NCI-H748 treated with DMSO at 0.1 percent for 48 hours (cell line): Measurements from ENCODE around the gene RAB10.
"Not testable (repeated sequence)": the region's sequence is repeated elsewhere in the genome, so short reads cannot be mapped to it uniquely, and the experiment has no call there.

Experiments
- DNase-seq: peaks from one replicate; lab custom pipeline; 2025; lab: John Stamatoyannopoulos, UW

RAB10 gene

GRCh38 chr2:26016012-26016705 lies 17.7 kb upstream of the RAB10 start:
- DNase-seq: no peak

- not testable (repeated sequence) for DNase-seq
These were observed 17.2 kb upstream of the RAB10 start for GRCh38 chr2:26016706-26017045.

- no peak for DNase-seq
These were observed 16.3 kb upstream of the RAB10 start for GRCh38 chr2:26017464-26018183.

- no peak for DNase-seq
These were observed 15.5 kb upstream of the RAB10 start for GRCh38 chr2:26018184-26019055.

GRCh38 chr2:26020231-26020640 lies 13.6 kb upstream of the RAB10 start:
- no peak for DNase-seq

DNA sequence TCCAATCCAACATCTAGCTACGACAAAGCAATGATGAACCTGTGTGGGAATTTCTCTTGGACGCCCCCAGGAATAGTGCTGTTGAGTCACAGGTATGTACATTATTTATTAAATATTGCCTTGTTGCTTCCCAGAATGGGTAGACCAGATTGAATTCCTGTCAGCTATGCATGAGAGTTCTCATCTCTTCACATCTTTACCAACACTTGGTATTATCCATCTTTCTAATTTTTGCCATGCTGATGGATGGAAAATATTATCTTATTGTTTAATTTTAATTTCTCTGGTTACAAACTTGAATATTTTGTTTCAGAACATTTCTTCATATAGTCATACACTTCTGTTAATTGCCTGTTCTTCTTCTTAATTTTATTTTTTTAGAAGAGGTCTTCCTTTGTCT lies 9.6 kb upstream of the RAB10 start:
- DNase-seq: no peak

DNA sequence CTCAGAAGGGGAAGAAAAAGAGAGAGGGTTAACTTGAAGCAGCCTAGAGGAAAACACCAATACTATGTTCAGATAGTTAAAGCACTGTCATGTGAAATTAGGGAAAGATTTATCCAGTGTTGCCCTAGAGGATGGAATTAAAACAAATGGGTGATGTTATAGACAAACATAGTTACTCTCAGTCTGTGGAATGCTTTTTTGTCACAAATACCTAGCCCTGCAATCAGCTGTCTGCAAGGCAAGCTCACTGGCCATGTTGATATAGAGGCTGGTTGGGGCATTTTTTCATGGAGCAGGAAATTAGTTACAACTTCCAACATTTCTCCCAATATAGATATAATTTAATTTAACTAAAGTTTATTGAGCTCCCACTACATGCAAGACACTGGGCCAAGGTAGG lies 8.4 kb upstream of the RAB10 start:
- DNase-seq: no peak

DNA sequence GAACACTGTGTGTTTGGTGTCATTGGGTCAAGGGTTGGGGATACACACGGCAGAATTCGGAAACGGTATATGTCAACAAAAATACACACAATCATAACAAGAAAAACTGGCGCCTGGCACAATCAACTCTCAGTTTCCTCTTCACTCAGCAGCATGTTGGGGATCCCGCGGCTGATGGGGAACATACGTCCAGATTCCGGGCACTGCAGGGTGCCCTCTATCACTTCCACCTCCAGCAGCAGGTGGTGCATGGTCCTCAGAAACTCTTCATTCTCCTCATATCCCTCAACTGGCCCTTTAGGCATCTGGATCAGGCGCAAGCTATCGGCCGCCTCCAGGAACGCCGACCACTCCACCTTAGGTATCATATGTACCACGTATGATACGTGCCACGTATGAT lies 5.8 kb upstream of the RAB10 start:
- not testable (repeated sequence) for DNase-seq

DNA sequence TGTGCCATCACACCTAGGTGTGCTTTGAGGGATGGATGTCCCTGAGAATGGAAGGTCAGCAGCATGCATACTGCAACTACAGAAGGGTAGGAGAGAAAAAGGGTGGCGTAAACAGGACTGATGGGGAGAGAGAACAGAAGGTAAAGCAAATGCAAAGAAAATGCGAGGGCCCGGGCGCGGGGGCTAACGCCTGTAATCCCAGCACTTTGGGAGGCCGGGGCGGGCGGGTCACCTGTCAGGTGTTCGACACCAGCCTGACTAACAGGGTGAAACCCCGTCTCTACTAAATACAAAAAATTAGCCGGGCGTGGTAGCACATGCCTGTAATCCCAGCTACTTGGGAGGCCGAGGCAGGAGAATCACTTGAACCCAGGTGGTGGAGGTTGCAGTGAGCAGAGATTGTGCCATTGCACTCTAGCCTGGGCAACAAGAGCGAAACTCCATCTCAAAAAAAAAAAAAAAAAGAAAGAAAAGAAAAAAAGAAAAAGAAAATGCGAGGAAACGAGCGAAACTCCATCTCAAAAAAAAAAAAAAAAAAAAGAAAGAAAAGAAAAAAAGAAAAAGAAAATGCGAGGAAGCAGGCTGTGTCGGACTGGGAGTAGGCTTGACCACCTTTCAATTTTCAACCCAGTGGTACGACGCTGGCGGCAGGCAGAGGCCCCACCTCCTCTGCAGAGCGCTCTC lies 1.2 kb upstream of the RAB10 start:
- not testable (repeated sequence) for DNase-seq

- peak; percentile 93 for DNase-seq
These were observed 540 bp upstream of the RAB10 start for GRCh38 chr2:26033270-26033817.

DNA sequence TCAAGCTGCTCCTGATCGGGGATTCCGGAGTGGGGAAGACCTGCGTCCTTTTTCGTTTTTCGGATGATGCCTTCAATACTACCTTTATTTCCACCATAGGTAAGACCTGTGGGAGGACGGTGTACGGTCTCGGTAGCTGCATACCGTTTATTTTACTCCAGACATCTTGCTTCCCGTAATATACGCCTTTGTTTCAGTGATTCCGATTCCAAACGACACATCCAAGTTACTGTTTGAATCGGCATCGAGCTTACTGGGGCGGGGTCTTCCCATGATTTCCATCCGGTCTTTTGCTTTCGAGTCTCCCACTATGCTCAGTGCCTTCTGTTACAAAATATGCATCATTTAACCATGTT lies 731 bp downstream of the RAB10 start:
- DNase-seq: peak; percentile 14

DNA sequence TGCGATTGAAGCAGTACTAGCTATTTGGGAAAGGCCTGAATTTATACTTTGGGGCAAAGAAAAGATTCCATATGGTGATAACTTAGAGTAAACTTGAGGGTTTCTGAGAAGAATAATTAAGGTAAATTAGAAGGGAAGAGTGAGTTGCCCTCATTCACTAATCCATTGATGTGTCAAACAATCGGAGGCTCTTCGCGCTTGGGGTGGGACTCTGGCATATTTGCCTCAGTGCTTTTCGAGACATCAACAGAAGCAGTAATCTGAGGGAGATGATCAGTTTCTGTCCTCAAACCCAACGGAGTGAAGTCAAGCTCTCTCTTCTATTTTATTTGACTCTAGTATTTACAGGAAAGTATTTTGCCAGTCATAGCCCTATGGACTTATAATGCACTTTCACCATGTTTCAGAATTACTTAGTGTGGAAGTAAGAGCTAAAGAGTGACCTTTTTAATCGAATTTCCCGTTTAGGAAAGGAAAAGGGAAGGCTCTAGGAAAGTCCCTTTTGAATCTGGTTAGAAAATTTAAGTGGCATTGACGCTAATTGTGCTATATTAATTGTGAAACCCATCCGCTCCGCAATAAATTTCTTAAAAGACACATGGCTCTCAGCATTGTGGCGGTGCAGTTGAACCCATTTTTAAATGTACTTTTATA lies 1.3 kb downstream of the RAB10 start:
- DNase-seq: no peak

GRCh38 chr2:26039603-26040323 lies 5.9 kb downstream of the RAB10 start:
- DNase-seq: no peak

DNA sequence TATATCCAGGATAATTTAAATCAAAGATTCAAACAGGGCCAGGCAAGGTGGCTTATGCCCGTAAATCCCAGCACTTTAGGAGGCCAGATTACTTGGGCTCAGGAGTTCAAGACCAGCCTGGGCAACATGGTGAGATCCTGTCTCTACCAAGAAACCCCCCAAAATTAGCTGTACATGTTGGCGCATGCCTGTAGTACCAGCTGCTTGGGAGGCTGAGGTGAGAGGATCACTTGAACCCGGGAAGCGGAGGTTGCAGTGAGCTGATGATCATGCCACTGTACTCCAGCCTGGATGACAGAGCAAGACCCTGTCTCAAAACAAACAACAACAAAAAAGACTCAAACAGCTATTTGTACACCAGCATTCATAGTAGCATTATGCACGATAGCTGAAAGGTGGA lies 9.2 kb downstream of the RAB10 start:
- no peak for DNase-seq

GRCh38 chr2:26043862-26044696 lies 10.2 kb downstream of the RAB10 start:
- no peak for DNase-seq

DNA sequence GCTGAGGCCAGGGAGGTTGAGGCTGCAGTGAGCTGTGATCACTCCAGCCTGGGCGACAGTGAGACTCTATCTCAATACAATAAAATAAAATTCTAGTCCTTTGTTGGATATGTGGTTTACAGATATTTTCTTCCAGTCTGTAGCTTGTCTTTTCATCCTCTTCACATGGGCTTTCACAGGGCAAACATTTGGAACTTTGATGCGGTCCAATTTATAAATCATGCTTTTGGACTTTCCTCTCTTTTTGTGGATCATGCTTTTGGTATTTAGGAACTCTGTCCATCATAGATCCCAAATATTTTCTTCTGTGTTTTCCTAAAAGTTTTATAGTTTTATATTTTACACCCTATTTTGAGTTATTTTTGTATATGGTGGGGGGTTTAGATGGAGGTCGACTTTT lies 14.9 kb downstream of the RAB10 start:
- DNase-seq: no peak

GRCh38 chr2:26049641-26050040 lies 15.8 kb downstream of the RAB10 start:
- no peak for DNase-seq

DNA sequence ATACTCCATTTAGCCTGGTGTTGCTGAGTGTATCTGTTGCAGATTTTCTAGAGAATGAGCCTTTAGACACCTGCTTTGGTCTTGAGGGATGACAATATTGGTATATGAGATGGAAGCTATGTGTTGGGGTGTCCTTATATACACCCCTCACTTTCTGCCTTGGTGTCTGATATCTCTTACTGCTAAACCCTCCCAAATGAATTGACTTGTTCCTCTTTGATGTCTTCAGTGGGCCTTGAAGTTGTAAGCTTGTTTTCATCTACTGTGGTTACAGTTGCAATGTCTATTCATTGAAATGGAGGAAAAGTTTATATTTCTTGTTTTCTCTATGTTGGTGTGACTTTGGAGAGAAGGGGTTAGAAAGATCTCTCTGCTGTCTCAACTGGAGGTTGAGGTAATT lies 18.9 kb downstream of the RAB10 start:
- no peak for DNase-seq

DNA sequence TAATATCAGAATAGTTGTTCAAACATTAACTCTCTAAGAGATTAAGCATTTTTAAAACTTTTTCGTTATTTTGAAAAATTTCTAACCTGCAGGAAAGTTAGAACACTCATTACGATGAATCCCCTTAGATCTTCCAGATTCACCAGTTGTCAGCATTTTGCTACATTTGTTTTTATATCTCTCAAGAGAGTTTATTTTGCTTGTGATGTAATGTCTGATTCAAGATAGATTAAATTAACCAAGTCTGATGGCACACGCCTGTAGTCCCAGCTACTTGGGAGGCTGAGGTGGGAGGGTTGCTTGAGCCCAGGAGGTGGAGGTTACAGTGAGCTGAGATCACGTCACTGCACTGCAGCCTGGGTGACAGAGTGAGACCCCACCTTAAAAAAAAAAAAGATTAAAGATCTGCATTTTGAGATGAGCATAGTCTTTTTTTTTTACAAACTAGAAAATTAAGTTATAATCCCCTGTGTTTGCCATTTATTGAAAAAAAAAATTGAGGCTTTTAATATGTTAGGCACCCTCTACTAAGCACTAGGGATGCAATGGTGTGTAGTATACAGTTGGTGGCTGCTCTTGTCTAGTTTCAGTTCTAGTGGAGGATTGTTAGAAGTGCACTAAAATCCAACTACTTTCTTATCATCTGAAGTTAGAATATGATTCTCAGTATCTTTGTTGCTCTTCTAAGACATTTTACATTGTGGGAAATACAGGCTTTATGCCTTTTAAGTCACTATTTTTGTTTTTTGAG lies 20.9 kb downstream of the RAB10 start:
- no peak for DNase-seq
